C4-2B (cell line): ENCODE data around the gene HYAL2.

Source experiments
- CTCF ChIP-seq: fragments of 450-650 bp; conservative IDR thresholded peaks from 2 replicates; pipeline ENCODE4 v1.5.1; 2017; ENCODE audit warnings: mild to moderate bottlenecking
- ZFX ChIP-seq: fragments of 450-650 bp; IDR thresholded peaks from 2 replicates; pipeline ENCODE4 v1.6.1; 2017

- no peak for TF ChIP-seq CTCF
- TF ChIP-seq ZFX: no peak
Measured at GRCh38 chr3:50295553-50296431, 26.8 kb downstream of the HYAL2 start.
